ENCODE data around the gene ASIP. TPM values are rescaled to one million over a fixed set of nuclear protein-coding genes. Genes with fewer than 3 reads are reported as not detected.

The ASIP gene, protein sequence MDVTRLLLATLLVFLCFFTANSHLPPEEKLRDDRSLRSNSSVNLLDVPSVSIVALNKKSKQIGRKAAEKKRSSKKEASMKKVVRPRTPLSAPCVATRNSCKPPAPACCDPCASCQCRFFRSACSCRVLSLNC
- not detected in 2 replicates for total RNA-seq (ENCODE audit: low replicate concordance)

DNA sequence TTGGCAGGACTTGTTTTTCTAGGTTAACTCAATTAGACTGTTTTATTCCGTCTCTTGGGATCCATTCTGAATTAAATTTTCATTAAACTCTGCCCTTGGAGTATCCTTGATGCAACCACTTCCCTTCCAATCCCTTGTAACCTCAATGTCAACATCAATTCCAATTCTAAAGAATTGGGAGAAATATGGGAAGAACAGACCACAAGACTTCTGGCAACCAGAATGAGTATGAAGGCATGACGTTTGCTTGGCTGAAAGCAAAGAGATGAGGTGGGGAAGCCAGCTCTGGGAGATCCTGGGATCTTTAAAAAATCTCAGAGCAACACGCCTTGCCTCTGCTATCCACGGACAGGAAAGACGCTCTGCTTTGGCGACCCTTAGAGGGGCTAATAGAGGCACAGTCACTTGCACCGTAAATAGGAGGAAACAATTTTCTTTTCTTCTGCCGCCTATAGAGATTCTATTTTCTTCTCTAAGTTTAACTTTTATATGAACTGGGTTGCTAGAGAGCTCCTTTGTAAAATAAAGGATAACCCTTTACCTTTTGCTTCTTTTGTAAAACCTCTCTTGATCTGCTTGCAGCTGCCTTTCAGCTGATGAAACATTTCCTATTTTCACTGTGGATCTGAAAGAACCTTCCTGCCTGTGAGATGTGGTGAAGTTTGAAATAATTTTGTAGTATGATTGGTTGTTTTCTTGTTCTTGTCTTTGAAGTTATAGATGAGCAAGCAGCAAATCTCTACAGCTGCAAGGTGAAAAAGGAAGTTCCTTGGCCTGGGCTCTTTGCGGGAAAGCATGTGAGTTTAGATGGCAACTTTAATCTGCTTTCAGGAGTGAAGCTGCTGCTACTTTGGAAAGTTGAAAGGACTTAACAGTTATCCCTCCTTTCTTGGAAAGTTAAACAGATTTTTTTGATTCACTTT lies at the start of gene ASIP:
TSS of gene ASIP (plus strand) at position 731 of the 923 bp plus-strand sequence. CDS start 18,952 bp downstream, outside the sequence.

DNA sequence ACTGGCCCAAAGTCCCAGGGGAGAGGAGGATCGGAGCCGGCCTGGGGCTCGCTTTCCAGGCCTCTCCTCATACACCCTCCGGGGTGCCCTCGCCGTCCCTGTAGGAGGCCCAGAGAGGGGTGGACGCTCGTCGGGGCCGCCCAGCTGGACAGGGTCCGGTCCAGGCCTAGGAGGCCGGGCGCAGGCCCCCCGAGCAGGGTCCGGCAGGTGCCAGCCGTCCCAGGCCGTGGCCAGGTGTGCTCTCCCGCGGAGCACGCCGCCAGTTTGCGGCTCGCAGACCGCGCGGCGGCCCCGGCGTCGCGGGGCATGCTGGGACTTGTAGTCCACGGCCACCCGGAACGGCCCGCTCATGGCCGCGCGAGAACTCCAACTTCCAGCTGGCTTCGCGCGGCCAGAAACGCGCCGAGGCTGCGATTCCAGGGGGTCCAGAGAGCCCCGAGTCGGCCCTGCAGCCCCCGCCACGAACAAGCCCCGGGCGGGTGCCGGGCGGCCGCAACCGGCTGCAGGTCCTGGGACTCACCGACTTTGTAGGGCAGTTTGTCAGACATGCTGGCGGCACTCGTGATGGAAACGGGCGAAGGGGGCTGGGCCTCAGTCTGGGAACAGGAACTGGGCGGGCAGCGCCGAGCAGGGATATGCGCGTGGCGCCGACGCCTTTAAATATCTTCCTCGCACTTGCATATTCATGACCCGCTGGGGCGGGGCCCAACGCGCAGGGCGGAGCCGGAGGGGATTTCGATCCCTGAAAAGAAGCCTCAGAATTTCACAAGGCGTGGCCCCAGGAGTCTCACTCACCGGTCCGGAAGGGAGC lies 61.7 kb downstream of the ASIP start, which contains the start of gene AHCY:
TSS of gene AHCY (minus strand) at position 633 of the 811 bp plus-strand sequence. CDS start at position 548, 85 bp downstream.

Other genes starting within 250 kb of the ASIP start
- 40.8 and 76.9 TPM in 2 replicates for gene RALY, start 247.5 kb upstream of the ASIP start, total RNA-seq (ENCODE audit: low replicate concordance)
- 56.3 and 116 TPM in 2 replicates for gene EIF2S2, start 129.2 kb upstream of the ASIP start, total RNA-seq (ENCODE audit: low replicate concordance)
- 143 and 157 TPM in 2 replicates for gene AHCY, start 61.9 kb downstream of the ASIP start, total RNA-seq (ENCODE audit: low replicate concordance)
- 72.0 and 84.5 TPM in 2 replicates for gene ITCH, start 121.8 kb downstream of the ASIP start, total RNA-seq (ENCODE audit: low replicate concordance)